SU-DHL-6 (cell line): ENCODE results near the gene SCCPDH.

Source experiments
- EZH2phosphoT487 ChIP-seq: fragments of 200-600 bp; sonication (generic), shearing (Covaris generic); conservative IDR thresholded peaks from 2 replicates; pipeline ENCODE4 v1.6.1; 2018; ENCODE audit warnings: mild to moderate bottlenecking, antibody characterized with exemption, low read length, moderate library complexity, mixed read lengths
- TF ChIP-seq, protein P1 (sequence below): fragments of 200-600 bp; sonication (generic); IDR thresholded peaks from one replicate; pipeline ENCODE4 v1.5.1; 2017; ENCODE audit warnings: antibody characterized with exemption, mild to moderate bottlenecking, low read length, moderate library complexity; ENCODE audit not compliant: insufficient read depth, poor library complexity, severe bottlenecking

DNA sequence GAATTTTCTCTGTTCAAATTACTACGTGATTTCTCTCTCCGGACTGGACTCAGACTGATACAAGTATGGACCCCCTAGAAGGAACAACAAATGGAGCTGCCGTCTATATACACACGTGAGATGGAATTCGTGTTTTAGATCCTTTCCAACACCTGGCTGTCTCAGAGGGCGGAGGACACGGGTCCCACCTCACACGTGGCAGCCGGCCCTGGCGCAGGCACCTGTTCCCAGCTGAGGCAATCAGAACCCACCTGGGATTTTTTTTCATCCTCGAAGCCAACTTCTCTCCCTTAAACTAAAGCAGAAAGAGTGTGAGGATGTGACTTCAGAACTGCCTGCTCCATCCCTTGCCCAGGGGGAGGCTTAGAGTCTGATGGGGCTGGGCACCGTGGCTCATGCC lies 34.1 kb upstream of the SCCPDH start:
- TF ChIP-seq, protein P1, sequence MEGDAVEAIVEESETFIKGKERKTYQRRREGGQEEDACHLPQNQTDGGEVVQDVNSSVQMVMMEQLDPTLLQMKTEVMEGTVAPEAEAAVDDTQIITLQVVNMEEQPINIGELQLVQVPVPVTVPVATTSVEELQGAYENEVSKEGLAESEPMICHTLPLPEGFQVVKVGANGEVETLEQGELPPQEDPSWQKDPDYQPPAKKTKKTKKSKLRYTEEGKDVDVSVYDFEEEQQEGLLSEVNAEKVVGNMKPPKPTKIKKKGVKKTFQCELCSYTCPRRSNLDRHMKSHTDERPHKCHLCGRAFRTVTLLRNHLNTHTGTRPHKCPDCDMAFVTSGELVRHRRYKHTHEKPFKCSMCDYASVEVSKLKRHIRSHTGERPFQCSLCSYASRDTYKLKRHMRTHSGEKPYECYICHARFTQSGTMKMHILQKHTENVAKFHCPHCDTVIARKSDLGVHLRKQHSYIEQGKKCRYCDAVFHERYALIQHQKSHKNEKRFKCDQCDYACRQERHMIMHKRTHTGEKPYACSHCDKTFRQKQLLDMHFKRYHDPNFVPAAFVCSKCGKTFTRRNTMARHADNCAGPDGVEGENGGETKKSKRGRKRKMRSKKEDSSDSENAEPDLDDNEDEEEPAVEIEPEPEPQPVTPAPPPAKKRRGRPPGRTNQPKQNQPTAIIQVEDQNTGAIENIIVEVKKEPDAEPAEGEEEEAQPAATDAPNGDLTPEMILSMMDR = no peak
- TF ChIP-seq EZH2phosphoT487 = no peak
